ENCODE data around the gene GIMAP4. TPM values are rescaled to one million over a fixed set of nuclear protein-coding genes. Genes with fewer than 3 reads are reported as not detected.
"Not testable (repeated sequence)": the region's sequence is repeated elsewhere in the genome, so short reads cannot be mapped to it uniquely, and the experiment has no call there.

Gene GIMAP4
- total and polyA plus RNA-seq, 2 donors (not counting 3 experiments of a cell fraction or from before 2014, with no cell fraction given): 56.6 to 168 TPM

- dilution Hi-C loops (cut with MboI; ENCODE audit: extremely low pct_ligation_motif_present, low sequenced_read_pairs): no loop called here
- TF ChIP-seq EZH2 (IDR thresholded peaks at IDR 0.05; ENCODE audit: borderline replicate concordance, low read depth, low read length, severe bottlenecking): no peak
- Histone ChIP-seq H3K9me1 (replicated peaks; ENCODE audit: control insufficient read depth, extremely low read depth, insufficient read depth, low read length) (no peaks in the 10 kb centered on the region), H3K27ac (ENCODE audit: insufficient read depth, low read depth, low read length) (no peak overlapping the region), H3K9me3 (replicated peaks; ENCODE audit: control insufficient read depth, insufficient read depth, low read length) (no peaks in the 10 kb centered on the region), H3K79me2 (ENCODE audit: control insufficient read depth, insufficient read depth, low read length) (peaks cover 54% of the 10 kb centered on the region), H3K27me3 (ENCODE audit: control insufficient read depth in 2 of 2, insufficient read depth in 2 of 2, low read length in 2 of 2) (no peaks in the 10 kb centered on the region), H2AFZ (ENCODE audit: low read depth, low read length) (no peak overlapping the region), H3K4me3 (replicated peaks in 1 of 3; ENCODE audit: insufficient read depth in 1 of 3, low read depth in 1 of 3, low read length in 3 of 3) (peak overlapping the region in 1 of 3 experiments; percentile 92), H4K20me1 (replicated peaks; ENCODE audit: control insufficient read depth, extremely low read depth, insufficient read depth, low read length) (no peaks in the 10 kb centered on the region), H3K36me3 (ENCODE audit: control insufficient read depth in 2 of 2, extremely low read depth in 1 of 2, insufficient read depth in 2 of 2, low read length in 2 of 2) (peaks cover 6 to 12% of the 10 kb centered on the region in 2 experiments), H3K9ac (replicated peaks; ENCODE audit: extremely low read depth, insufficient read depth, low read length) (no peak overlapping the region), H3K4me1 (ENCODE audit: control insufficient read depth, extremely low read depth, insufficient read depth, low read length) (peaks cover 17% of the 10 kb centered on the region), H3K4me2 (ENCODE audit: insufficient read depth, low read length) (no peak overlapping the region)
- ChIA-PET CTCF (interaction anchor here (1.7 kb wide), 1 partner anchor 67 kb away, joined by 5 read pairs; no protein-coding TSS in a partner anchor), POLR2A (no interaction called here)
- intact Hi-C loops (cut with micrococcal nuclease): loop anchor here (5.0 kb wide), 3 partner anchors 52 to 218 kb away; partner anchors contain the start of genes GIMAP2 and GIMAP5
- BruUV-seq (replicated peaks): no TSS peak
- DNase-seq (ENCODE audit: low read depth, low spot score) (no peak), FAIRE-seq (no peak)
These were observed 47.9 kb upstream of the GIMAP4 start for GRCh38 chr7:150519310-150519709.

GRCh38 chr7:150520145-150520544 is 47.0 kb upstream of the GIMAP4 start:
- TSS peak; percentile 8 for BruUV-seq (replicated peaks)
- TF ChIP-seq MYC (IDR thresholded peaks at IDR 0.05; ENCODE audit: low read depth, low read length): no peak
- ChIA-PET CTCF (no interaction called here), POLR2A (no interaction called here)
- no peaks in the 10 kb centered on the region for H3K9me3 ChIP-seq (replicated peaks; ENCODE audit: control insufficient read depth, insufficient read depth, low read length)
- H3K36me3 ChIP-seq (ENCODE audit: control insufficient read depth in 2 of 2, extremely low read depth in 1 of 2, insufficient read depth in 2 of 2, low read length in 2 of 2): peaks cover 6 to 12% of the 10 kb centered on the region in 2 experiments
- intact Hi-C loops (cut with micrococcal nuclease) (no loop called here), dilution Hi-C loops (cut with MboI; ENCODE audit: extremely low pct_ligation_motif_present, low sequenced_read_pairs) (no loop called here)
- no peak overlapping the region for H2AFZ ChIP-seq (ENCODE audit: low read depth, low read length)
- H3K9me1 ChIP-seq (replicated peaks; ENCODE audit: control insufficient read depth, extremely low read depth, insufficient read depth, low read length): no peaks in the 10 kb centered on the region
- no peak overlapping the region for H3K4me3 ChIP-seq (replicated peaks in 1 of 3; ENCODE audit: insufficient read depth in 1 of 3, low read depth in 1 of 3, low read length in 3 of 3)
- FAIRE-seq (no peak), DNase-seq (ENCODE audit: low read depth, low spot score) (no peak)
- H3K27ac ChIP-seq (ENCODE audit: insufficient read depth, low read depth, low read length): no peak overlapping the region
- H3K4me2 ChIP-seq (ENCODE audit: insufficient read depth, low read length): no peak overlapping the region
- H3K79me2 ChIP-seq (ENCODE audit: control insufficient read depth, insufficient read depth, low read length): peaks cover 46% of the 10 kb centered on the region
- H3K27me3 ChIP-seq (ENCODE audit: control insufficient read depth in 2 of 2, insufficient read depth in 2 of 2, low read length in 2 of 2): no peaks in the 10 kb centered on the region
- H3K4me1 ChIP-seq (ENCODE audit: control insufficient read depth, extremely low read depth, insufficient read depth, low read length): peaks cover 14% of the 10 kb centered on the region
- H3K9ac ChIP-seq (replicated peaks; ENCODE audit: extremely low read depth, insufficient read depth, low read length): no peak overlapping the region
- no peaks in the 10 kb centered on the region for H4K20me1 ChIP-seq (replicated peaks; ENCODE audit: control insufficient read depth, extremely low read depth, insufficient read depth, low read length)

- intact Hi-C loops (cut with micrococcal nuclease); CTCF ChIA-PET; DNase-seq (ENCODE audit: low read depth, low spot score); H3K4me3 ChIP-seq (replicated peaks in 1 of 3; ENCODE audit: insufficient read depth in 1 of 3, low read depth in 1 of 3, low read length in 3 of 3); FAIRE-seq; H3K27ac ChIP-seq (ENCODE audit: insufficient read depth, low read depth, low read length); H3K9me1 ChIP-seq (replicated peaks; ENCODE audit: control insufficient read depth, extremely low read depth, insufficient read depth, low read length); dilution Hi-C loops (cut with MboI; ENCODE audit: extremely low pct_ligation_motif_present, low sequenced_read_pairs); H2AFZ ChIP-seq (ENCODE audit: low read depth, low read length); H3K4me2 ChIP-seq (ENCODE audit: insufficient read depth, low read length); H4K20me1 ChIP-seq (replicated peaks; ENCODE audit: control insufficient read depth, extremely low read depth, insufficient read depth, low read length); H3K27me3 ChIP-seq (ENCODE audit: control insufficient read depth in 2 of 2, insufficient read depth in 2 of 2, low read length in 2 of 2); BruUV-seq (replicated peaks); H3K9ac ChIP-seq (replicated peaks; ENCODE audit: extremely low read depth, insufficient read depth, low read length); H3K4me1 ChIP-seq (ENCODE audit: control insufficient read depth, extremely low read depth, insufficient read depth, low read length); H3K9me3 ChIP-seq (replicated peaks; ENCODE audit: control insufficient read depth, insufficient read depth, low read length); POLR2A ChIA-PET: not testable (repeated sequence)
- peaks cover 19% of the 10 kb centered on the region for H3K79me2 ChIP-seq (ENCODE audit: control insufficient read depth, insufficient read depth, low read length)
- H3K36me3 ChIP-seq (ENCODE audit: control insufficient read depth in 2 of 2, extremely low read depth in 1 of 2, insufficient read depth in 2 of 2, low read length in 2 of 2): peaks cover 6 to 12% of the 10 kb centered on the region in 2 experiments
These were observed 44.3 kb upstream of the GIMAP4 start for GRCh38 chr7:150522931-150523330.

Measured in endothelial cell of umbilical vein (primary cell).